Fibroblast of the aortic adventitia (primary cell): Measurements from ENCODE around the gene SLC27A3. TPM values are rescaled to one million over a fixed set of nuclear protein-coding genes. Genes with fewer than 3 reads are reported as not detected.

Experiments used
- DNase-seq: peaks from one replicate; pipeline ENCODE4 v3.0.0-alpha.2; 2010; ENCODE audit warnings: low read depth
- H3K4me3 ChIP-seq: 2 replicates; pipeline ENCODE4 v1.5.1; 2011; ENCODE audit warnings: low read depth, mild to moderate bottlenecking, control low read depth, low read length, moderate library complexity
- total RNA-seq: library from RNA; depleted of rRNA; stranded (reverse); fragments of >200 nt; gene quantifications from 2 replicates; pipeline ENCODE4 v1.2.3, GENCODE V29; 2012; ENCODE audit warnings: low replicate concordance
- TF ChIP-seq, protein P1 (sequence below): IDR thresholded peaks from 2 replicates; pipeline ENCODE4 v1.5.1; 2011; ENCODE audit warnings: mild to moderate bottlenecking, low read length, control low read depth, inconsistent platforms; ENCODE audit not compliant: insufficient read depth

SLC27A3 gene
- total RNA-seq, 1 donor, result 11.5 TPM

DNA sequence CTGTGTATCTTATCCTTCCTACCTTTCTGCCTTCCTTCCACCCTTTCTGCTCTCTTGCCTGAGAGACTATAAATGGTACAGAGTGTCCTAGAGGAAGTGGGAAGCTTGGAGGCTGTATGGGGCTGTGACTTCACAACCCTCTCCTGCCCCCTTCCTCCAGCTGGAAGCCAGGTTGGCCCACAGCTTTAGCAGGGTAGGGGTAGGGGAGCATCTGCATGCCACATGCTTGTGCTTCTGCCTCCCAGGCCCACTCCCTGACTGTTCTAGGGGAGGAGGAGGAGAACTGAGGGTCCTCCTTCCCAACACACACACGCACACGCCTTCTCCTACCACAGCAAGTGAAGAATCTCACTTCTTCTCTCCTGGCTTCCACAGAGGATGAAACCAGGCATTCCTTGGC is 3.9 kb upstream of the SLC27A3 start:
- DNase-seq, result no peak
- TF ChIP-seq, protein P1, sequence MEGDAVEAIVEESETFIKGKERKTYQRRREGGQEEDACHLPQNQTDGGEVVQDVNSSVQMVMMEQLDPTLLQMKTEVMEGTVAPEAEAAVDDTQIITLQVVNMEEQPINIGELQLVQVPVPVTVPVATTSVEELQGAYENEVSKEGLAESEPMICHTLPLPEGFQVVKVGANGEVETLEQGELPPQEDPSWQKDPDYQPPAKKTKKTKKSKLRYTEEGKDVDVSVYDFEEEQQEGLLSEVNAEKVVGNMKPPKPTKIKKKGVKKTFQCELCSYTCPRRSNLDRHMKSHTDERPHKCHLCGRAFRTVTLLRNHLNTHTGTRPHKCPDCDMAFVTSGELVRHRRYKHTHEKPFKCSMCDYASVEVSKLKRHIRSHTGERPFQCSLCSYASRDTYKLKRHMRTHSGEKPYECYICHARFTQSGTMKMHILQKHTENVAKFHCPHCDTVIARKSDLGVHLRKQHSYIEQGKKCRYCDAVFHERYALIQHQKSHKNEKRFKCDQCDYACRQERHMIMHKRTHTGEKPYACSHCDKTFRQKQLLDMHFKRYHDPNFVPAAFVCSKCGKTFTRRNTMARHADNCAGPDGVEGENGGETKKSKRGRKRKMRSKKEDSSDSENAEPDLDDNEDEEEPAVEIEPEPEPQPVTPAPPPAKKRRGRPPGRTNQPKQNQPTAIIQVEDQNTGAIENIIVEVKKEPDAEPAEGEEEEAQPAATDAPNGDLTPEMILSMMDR, result no peak
- H3K4me3 ChIP-seq, result no peak overlapping the region

DNA sequence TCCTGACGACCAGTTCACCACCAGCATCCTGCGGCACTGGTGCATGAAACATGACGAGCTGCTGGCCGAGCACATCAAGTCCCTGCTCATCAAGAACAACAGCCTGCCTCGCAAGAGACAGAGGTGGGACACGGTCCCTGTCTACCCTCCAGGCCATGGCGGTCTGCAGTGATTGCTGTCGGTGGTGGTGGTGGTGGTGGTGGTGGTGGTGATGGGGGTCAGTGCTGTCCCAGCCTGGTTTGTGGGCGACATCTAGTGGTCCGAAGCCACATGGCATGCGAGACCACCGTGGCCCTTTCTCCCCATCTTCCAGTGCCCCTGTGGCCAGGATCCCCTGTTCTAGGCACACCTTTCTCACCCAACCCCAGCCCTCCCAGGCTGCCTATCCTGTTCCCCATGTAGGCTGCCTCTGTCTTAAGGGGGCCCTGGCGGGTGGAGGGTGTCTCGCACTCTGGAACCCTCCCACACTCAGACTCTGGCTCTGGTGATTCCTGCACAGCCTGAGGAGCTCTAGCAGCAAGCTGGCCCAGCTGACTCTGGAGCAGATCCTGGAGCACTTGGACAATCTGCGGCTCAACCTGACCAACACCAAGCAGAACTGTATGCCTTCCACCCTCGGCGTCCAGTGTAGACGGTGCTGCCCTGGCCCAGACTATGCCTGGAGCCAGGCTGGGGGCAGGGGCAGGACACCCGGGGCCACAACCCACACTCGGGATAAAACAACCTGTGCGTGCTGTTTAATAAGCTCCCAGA is 3.2 kb upstream of the SLC27A3 start:
- no peak for DNase-seq
- TF ChIP-seq, protein P1, result peak; percentile 53
- H3K4me3 ChIP-seq, result no peak overlapping the region

DNA sequence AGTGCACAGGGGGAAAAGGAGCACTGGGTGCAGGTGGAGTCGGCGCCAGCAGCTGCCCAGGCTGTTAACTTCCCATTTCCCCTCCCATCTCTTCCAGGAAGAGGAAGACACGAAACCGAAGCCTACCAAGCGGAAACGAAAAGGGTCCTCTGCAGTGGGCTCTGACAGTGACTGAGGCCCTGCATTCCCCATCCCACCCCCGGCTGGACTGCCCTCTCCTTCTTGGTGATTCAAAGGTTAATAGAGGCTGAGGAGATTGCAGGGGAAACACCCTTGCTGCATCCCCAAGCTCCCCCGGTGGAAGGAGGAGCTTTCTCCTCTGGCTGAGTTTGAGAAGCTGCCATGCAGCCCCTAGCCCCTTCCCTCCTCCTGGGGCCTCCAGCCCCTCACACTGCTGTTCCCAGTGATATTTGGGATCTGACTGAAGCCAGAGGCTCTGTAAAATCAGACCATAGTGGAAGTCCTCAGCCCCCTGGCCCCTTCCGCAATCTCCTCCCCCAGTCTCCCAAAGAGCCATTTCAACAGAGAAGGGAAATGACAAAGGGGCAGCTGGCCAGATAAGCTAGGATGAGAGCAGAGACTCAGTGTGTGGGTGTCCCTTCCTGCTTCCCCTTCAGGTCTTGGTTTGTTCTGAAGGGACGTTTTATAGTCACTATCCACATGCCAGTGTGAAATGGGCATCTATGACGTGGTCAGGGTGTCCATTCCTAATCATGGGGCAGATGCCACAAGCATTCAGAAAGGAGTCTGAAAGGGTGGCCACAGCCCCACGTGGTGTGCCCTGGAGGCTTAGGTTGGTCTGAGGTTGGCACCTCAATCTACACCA is 1.9 kb upstream of the SLC27A3 start:
- no peak for DNase-seq
- no peak overlapping the region for H3K4me3 ChIP-seq
- TF ChIP-seq, protein P1, result no peak

DNA sequence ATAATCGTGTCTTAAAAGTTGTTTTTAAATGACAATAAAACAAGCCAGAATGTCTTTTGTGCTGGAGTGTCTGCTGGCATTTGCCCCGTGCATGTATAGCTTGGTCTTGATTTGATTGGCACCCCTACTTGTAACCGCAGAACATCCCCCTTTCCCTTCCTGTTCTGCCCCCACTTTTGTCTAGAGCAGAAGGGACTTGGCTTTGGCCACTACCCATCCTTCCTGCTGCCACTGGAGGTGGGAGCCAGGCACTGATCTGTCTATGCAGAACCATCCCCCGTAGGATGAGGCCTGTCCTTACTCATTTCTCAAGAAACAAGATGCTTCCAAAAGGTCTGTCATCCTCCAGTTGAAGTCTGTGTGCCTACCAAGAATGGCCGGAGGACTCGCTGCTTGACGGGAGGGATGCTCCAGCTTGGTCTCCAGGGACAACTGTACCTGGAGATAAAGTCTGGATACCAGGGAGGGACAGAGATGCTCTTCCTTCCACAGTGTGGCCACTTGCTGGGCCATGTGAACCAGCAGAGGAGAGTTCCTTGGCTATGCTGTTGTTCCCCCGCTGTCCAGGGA is 1.1 kb upstream of the SLC27A3 start:
- TF ChIP-seq, protein P1, result no peak
- DNase-seq, result no peak
- no peak overlapping the region for H3K4me3 ChIP-seq

DNA sequence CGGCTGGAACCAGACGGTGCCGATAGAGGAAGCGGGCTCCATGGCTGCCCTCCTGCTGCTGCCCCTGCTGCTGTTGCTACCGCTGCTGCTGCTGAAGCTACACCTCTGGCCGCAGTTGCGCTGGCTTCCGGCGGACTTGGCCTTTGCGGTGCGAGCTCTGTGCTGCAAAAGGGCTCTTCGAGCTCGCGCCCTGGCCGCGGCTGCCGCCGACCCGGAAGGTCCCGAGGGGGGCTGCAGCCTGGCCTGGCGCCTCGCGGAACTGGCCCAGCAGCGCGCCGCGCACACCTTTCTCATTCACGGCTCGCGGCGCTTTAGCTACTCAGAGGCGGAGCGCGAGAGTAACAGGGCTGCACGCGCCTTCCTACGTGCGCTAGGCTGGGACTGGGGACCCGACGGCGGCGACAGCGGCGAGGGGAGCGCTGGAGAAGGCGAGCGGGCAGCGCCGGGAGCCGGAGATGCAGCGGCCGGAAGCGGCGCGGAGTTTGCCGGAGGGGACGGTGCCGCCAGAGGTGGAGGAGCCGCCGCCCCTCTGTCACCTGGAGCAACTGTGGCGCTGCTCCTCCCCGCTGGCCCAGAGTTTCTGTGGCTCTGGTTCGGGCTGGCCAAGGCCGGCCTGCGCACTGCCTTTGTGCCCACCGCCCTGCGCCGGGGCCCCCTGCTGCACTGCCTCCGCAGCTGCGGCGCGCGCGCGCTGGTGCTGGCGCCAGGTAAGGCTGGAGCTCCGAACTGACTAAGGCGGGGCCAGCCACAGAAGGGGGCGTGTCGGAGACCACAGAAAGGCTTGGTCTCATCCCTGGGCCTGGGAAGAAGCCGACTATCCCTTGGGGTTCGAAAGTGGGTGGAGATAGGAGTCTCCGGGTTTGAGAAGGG is 486 bp downstream of the SLC27A3 start:
- TF ChIP-seq, protein P1, result no peak
- peak; percentile 44 for DNase-seq
- H3K4me3 ChIP-seq, result peak overlapping the region; percentile 78

DNA sequence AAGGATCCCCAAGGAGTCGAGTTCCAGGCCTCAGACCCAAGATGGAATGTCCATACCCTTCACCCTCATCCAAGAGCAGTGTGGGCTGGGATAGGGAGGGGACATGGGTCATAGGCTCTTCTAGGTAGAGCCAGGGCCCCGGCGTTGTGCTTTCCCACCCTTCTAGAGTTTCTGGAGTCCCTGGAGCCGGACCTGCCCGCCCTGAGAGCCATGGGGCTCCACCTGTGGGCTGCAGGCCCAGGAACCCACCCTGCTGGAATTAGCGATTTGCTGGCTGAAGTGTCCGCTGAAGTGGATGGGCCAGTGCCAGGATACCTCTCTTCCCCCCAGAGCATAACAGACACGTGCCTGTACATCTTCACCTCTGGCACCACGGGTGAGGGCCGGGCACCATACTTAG is 1.1 kb downstream of the SLC27A3 start:
- TF ChIP-seq, protein P1, result no peak
- DNase-seq, result no peak
- H3K4me3 ChIP-seq, result peak overlapping the region; percentile 78
